OCI-LY3 (cell line): ENCODE data around the gene MUSK.

ENCODE experiments used
- CTCF ChIP-seq: fragments of 200-600, 300-600 bp; sonication (generic); IDR thresholded peaks from 2 replicates; pipeline ENCODE4 v1.5.1; 2014; ENCODE audit warnings: antibody characterized with exemption, low read length, low read depth
- EZH2phosphoT487 ChIP-seq: fragments of 200-600 bp; shearing (Covaris generic); IDR thresholded peaks from 2 replicates; pipeline ENCODE4 v1.6.1; 2018; ENCODE audit warnings: antibody characterized with exemption, mixed run types, low read depth

GRCh38 chr9:110650991-110651411 lies 17.6 kb upstream of the MUSK start:
- TF ChIP-seq EZH2phosphoT487 (no peak), CTCF (no peak)
